ENCODE data around the gene ELOVL4.

ELOVL4 gene

DNA sequence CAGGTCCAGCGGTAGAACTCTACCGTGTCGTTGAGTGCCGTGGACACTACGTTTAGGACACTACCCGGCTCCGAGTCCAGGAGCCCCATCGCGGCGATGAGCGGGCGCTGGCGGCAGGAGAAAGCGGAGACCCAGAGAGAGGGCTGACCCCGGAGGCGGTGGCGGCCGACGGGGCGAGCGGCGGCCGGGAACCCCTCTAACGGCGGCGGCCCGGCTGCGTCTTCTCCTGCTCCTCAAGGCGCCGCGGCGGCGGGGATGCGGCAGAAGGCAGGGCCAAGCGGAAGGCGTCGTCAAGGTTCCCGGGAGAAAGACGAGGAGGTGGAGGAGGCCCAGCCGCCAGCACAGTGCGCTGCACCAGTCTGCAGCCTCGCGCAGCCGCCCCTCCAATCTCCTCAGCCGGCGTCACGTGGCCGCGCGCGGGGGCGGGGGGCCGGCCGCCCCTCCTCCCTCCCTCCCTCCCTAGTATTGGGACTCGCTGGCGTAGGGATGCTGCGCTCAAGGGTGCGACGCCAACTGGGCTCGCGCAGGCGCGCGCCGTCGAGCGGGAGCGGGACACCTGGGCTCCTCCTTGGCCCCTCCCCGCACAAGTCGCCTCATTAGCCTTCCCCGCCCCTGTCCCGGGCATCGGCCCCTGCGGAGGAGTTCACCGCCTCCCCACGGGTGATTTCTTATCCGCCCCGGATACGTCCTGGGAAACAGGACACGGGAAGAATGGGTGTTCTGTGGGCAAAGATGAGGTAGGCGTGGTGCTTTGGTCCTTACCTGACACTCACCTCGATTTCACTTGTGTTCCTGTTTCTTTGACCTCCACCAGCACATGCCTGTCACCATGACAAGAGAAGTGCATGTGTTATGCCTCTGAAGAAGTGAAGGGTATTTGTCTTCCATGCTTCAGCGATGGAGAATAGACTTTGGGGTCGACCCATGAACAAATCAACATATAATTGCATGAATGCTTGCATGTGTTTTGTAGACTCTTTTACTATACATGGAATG is at the start of gene ELOVL4:
TSS of gene ELOVL4 (minus strand) at position 363 of the 996 bp plus-strand sequence. CDS start at position 89, 274 bp downstream.
- peak; percentile 67 for DNase-seq (ENCODE audit: low read depth)

DNA sequence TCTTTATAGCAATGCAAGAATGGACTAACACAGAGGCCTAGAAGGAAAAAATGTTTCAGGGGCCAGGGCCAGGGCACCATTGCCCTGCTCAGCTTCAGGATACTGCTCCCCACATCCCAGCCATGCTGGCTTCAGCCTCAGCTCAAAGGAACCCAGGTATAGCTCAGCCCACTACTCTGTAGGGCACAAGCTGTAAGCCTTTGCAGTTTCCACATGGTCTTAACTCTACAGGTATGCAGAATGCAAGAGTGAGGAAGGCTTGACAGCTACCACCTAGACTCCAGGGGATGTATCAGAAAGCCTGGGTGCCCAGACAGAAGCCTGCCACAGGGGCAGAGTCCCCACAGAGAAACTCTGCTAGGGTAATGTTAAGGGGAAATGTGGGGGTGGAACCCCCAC is 46.6 kb upstream of the ELOVL4 start:
- no peak for DNase-seq (ENCODE audit: low read depth)

DNA sequence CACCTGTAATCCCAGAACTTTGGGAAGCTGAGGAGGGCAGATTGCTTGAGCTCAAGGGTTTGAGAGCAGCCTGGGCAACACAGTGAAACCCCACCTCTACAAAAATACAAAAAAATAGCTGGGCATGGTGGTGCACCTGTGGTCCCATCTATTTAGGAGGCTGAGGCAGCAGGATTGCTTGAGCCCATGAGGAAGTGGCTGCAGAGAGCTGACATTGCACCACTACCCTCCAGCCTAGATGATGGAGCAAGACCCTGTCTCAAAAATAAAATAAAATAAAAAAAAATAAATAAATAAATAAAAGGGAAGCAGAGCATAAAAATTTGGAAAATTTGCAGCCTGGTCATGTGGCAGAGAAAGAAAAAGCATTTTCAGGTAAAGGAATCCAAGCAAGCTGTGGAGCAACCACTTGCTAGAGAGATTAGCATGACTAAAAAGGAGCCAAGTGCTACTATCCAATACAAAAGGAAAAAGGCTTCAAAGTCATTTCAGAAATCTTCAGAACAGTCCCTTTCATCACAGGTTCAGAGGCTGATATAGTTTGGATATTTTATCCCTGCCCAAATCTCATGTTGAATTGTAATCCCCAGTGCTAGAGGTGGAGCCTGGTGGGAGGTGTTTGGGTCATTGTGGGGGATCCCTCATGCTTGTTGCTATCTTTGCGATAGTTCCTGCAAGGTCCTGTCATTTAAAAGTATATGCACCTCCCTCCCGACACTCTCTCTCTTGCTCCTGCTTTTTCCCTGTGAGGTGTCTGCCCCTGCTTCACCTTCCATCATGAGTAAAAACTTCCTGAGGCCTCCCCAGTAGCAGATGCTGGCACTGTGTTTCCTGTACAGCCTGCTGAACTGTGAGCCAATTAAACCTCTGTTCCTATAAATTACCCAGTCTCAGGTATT is 45.9 kb upstream of the ELOVL4 start:
- DNase-seq (ENCODE audit: low read depth) = no peak

DNA sequence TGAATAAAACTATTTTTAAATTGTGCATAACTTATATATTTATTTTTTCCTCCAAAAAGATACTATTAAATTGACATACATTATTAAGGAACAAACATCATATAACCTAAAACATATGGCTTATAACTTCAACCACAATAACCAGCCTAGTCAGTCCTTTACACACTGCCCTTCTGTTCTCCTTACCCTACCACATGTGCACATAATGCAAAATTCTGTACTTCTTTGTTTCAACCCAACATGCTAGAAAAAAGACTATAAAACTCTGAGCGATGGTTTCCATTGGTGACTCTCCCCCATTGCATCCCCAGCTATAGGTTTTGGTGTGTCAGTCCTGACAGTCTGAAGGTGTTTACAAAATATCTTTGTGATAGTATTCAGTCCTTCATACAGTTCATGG is 42.3 kb upstream of the ELOVL4 start:
- DNase-seq (ENCODE audit: low read depth) = no peak

DNA sequence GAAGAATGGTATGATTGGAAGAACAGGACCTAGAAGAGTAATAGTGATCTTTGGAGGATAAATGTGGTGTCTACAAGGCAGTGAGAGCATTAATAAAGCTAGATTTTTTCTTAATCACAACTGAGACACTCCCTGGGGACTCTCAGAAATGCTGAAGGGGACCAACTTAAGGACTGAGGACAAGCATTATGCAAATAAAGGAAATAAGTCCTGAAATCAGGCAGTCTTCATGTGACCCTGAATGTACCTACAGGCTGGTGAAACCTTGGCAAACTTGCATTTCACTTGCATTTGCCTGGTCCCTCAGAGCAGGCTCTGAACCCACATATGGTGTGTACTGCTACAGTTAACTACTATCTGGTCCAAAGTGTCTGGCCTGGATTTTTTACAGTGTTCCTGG is 37.8 kb upstream of the ELOVL4 start:
- DNase-seq (ENCODE audit: low read depth) = no peak

DNA sequence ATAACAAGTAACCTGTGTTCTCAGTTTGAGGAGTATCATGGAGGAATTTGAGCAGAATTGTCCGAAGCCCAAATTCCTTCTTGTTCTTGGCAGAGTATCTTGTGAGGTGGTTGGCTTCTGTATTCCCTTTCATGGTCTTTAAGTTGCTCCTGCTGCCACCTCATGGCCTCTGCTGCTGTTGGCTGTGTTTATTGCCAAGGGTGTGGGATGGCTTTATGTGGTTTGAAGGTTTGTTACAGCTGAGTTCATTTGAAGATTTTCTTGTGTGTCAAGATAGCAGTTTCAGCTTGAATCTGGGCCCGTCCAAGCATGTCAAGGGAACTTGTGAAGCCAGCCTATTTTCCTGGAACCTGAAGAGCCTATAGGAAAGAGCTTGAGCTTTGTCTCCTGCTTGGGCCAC is 36.9 kb upstream of the ELOVL4 start:
- peak; percentile 9 for DNase-seq (ENCODE audit: low read depth)

DNA sequence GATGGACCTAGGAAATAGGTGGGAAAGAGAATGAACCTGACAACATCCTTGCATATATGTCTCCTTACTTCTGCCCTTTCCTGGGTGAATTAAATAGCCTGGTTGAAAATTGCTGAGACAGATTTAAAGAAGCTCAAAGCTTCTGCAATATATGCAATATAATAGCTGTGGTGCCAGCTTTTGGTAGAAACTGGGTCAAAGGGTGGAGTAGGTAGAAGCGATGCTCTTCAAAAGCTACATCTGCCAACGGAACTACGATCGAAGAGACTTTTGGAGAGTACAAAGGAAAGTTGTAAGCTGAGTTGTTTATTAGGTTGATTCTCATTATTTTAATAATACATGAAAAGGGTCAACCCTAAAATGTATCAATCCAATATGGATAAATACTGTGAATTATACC is 34.3 kb upstream of the ELOVL4 start:
- DNase-seq (ENCODE audit: low read depth) = no peak

DNA sequence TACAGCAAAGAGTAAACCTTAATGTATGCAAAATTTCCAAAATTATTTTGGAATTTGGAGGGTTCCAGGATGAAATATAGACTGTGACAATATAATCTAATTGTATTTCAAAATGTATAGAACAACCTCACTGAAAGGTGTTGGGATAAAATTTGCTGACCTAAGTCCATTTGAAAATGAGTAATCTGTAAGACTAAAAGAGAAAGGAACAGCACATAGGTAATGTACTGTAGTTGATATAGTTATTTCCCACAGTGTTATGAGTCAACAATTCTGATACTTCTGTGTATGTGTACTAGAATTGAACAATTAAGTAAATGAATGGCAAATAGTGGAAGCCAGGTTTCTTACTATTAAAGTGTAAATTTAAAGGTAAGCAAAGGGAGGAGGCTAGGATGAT is 23.8 kb upstream of the ELOVL4 start:
- DNase-seq (ENCODE audit: low read depth) = no peak

DNA sequence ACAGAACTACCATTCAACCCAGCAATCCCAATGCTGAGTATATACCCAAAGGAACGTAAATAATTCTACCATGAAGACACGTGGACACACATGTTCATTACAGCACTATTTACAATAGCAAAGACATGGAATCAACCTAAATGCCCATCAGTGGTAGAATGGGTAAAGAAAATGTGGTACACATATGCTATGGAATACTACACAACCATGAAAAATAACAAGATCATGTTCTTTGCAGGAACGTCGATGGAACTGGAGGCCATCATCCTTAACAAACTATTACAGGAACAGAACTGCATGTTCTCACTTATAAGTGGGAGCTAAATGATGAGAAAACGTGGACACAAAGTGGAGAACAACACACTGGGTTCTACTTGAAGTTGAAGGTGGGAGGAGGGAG is 22.4 kb upstream of the ELOVL4 start:
- DNase-seq (ENCODE audit: low read depth) = no peak

DNA sequence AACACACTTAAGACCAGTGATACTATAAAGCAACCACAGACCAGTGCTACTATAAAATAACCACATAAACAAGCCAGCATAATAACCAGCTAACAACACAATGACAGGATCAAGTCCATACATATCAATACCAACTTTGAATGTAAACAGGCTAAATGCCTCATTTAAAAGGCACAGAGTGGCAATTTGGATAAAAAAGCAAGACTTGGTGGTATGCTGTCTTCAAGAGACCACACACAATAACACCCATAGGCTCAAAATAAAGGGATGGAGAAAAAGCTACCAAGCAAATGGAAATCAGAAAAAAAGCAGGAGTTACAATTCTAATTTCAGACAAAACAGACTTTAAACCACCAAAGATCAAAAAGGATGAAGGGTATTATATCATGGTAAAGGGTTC is 19.8 kb upstream of the ELOVL4 start:
- no peak for DNase-seq (ENCODE audit: low read depth)

DNA sequence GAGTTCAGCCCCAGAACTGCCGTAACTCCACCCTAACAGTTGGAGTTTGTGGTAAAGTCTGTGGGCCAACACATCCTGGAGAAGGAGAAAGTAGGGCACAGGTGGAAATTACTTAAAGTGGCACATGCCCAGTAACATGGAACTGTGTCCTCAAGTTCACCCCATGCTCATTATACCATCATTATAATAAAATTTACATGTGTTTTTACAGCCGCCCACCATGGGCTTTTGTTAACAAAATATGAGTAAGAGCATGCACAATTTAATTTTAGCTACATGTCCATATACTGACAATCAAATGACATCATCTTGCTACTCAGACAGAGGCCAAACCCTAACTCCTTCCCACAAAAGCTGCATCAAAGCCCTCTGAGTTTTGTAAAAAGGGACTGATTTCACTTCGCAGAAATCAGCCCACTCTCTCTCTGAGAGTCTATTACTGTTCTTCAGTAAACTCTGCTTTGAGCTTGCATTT is 17.3 kb upstream of the ELOVL4 start:
- no peak for DNase-seq (ENCODE audit: low read depth)

DNA sequence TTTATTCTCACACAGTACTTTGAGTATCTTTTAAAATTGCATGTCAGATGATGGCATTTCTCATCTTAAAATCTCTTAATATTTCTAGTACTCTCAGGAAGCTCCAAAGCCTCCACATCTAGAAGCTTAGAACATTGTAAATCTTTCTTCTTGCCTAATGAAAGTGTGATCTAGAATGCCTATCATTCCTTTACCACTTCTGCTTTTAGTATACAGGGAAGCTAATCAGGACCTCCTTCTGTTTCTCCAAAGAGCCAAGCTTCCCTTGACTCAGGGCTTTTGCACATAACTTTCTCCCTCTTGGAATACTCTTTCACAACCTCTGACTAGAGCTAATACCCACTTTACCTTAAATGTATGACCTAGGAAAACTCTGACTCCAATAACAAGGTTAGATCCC is 7.5 kb upstream of the ELOVL4 start:
- no peak for DNase-seq (ENCODE audit: low read depth)

DNA sequence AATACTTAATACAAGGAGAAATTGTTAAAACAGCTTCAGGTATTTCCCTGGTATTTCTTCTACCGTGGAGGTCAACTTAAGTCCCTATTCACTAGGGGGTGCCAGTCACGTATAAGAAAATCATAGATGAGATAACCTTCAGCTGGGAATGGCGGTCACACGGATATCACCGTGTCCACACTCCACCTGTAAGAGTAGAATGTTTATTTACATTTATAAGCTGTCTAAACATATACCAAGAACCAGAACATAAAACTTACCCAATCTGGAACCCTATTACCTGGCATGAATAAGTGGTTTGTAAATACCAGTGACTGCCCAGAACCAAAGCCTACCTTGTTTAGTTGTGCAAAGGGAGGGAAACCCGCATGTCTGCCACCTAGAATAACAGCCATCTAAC is 1.9 kb upstream of the ELOVL4 start:
- DNase-seq (ENCODE audit: low read depth) = peak; percentile 75

DNA sequence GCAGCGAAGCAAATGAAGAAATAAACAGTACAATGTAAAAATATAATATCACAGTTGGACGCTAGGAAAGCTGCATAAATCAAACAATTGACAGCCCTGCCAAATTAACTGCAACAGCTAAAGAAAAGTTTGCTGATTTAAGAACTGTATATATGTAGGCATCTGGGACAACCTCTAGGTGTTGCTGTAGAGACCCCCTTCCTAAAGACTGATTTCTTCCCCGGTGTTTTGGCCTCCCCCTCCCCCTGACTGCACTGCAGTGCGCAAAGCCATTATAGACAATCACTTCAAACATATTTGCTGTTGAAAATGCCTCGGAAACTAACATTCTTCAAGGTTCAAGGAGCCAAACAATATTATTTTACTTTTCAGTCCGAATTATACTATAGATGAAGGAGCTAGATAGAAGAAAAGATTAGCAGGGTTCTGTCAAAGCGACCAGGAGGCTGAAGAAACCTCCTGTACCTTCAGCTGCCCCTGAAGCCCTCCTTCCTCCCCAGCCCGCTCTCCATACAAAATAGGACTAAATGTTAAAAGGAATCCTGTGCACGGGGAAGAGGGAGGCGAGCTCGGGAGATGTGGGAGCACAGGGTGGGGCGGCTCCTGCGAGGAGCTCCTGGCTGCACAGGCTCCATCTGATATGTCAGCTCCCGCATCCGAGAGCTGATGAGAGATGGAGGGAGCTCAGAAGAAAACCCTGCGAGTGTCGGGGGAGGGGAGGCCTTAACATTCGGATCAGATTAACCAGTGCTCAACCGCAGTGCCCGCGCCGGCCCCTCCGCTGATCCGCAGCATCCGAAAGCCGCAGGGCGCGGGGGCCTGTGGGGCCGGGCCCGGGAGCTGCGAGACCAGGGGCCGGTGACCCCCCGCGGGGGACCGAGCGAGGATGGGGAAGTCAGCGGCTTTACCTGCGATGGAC is 822 bp downstream of the ELOVL4 start:
- DNase-seq (ENCODE audit: low read depth) = peak; percentile 20

DNA sequence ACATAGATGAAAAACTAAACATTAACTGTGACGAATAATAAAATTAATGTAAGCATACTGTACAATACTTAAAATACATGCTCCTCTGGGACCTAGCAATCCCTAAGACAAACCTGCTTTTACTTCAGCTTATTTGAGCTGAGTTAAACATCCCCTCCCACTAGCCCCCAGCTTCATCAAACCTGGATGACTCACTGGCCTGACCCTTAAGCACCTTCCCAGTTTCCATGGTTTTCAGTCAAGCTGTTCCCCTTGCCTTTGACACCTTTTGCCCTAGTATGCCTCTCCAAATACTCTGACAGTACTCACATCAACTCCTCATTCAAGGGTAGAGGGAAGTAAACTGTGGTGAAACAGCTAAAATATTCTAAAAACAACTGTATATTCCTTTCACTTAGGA is 4.2 kb downstream of the ELOVL4 start:
- no peak for DNase-seq (ENCODE audit: low read depth)

DNA sequence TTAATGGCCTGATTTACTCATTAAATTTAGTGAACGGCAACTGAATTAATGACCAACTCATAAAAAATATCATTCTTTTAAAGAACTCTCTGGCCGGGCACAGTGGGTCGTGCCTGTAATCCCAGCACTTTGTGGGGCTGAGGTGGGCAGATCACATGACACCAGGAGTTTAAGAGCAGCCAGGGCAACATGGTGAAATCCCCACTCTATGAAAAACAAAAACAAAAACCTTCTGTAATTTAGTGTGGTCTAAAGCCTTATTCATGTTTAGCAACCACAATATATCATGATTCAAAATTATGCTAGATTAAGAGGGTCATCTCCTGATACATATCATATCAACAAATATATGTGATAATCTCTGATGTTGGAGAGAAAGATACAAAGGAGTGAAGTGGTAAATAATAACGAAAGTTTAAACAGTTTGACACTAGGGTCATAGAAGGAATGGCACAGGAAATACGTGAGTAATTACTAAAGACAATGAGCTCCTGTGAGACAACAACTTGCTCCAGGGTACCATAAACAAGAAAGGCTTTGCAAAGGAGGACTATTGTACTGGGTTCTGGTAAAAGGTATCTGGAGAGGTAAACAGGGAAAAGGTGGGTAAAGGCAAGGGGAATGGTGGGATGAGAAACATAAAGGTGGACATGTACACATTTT is 5.7 kb downstream of the ELOVL4 start:
- no peak for DNase-seq (ENCODE audit: low read depth)

DNA sequence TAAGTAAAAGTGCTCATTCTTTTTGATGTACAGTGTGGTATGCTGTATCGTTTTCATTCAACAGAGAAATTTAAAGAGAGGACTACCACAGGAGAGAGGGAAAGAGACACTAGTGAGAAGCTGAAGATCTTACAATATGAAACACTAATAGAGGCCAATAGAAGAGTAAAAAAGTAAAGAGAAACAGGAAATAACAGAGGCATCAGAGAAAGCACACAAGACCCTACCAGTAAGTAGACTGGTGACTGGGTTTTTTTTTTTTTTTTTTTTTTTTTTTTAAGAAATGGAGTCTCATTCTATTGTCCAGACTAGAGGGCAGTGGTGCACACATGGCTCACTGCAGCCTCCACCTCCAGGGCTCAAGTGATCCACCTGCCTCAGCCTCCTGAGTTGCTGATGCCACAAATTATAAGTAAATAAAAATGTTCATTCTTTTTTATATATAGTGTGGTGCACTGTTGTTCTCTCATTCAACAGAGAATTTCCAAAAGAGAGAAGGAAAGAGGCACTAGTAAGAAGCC is 18.8 kb downstream of the ELOVL4 start:
- DNase-seq (ENCODE audit: low read depth) = no peak

DNA sequence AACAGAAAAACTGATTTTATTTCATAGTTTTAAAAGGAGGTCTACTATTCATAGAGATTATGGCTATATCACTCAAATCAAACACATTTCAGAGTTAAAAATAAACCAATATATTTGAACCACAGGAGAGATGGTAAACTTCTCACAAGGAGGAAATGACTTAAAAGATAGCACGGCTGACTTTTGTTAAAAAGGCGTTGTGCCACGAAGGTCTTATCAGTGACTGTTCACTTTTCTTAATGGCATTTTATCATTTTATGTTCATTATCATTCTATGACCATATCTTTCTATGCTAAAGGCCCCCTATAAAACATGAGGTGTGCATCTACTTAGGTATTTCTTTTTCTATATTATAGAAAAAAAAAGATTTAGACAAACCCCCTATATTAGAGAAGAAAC is 19.6 kb downstream of the ELOVL4 start:
- no peak for DNase-seq (ENCODE audit: low read depth)

DNA sequence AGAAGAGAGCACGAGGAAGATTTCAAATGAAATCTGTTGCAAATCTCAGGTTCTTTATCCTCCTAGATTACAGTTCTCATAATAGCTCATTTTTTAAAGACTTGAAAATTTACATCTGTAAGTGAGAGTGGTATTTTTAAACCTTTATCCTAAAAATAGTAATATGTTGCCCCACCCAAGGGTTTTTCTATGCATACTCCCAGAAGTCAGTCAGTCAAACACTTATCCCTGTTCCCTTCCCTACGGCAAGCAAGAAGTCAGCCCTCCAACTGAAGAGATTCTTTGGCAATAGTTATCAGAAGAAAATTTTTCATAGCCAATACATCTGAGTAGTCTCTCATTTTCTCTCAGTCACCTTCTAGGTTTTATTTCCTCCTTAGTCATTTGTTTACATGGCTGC is 24.1 kb downstream of the ELOVL4 start:
- DNase-seq (ENCODE audit: low read depth) = no peak

DNA sequence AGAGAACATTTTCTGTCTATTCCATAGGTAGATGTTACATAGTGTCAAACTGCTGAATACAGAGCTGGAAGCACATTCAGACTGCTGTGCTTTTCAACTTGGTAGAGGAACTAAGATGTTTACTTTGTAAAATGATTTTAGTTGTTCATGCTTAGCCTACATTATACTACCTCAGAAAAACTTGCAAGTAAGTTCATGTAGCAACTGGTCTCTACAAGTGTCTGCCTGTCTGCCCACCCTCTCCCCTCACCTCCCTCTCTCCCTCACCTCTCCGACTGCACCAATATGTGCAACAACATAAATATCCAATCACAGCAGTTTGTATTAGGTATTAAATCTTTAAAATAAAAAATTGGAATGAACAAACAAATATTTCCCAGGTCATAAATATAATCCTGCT is 25.3 kb downstream of the ELOVL4 start:
- DNase-seq (ENCODE audit: low read depth) = no peak

DNA sequence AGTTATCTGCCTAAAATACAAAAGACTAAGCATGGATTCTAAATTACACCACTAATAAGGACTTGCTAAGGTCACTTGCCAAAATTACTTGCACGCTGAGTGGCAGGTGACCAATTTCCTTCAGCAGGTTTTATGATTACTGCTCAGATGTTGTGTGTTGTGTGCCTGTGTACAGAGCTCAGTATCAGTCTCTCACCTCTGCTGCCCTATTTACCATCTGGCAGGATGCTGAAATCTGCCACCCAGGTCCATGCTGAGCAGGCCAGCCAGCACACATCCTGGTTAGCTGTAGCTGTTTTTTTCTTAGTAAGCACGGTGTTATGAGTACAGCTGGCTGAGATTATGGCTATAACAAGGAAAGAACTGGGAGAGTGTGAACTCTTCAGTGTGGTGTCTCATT is 34.0 kb downstream of the ELOVL4 start:
- DNase-seq (ENCODE audit: low read depth) = no peak

Data from amniotic epithelial cell (primary cell).